GM21381 (cell line): ENCODE data around the gene SMARCD1.

Experiments used
- ATAC-seq: cut with Tn5 transposase; IDR thresholded peaks from one replicate; pipeline ENCODE4 v1.9.1; 2021; ENCODE audit warnings: mild to moderate bottlenecking, moderate library complexity; ENCODE audit not compliant: unreplicated experiment

Gene SMARCD1

DNA sequence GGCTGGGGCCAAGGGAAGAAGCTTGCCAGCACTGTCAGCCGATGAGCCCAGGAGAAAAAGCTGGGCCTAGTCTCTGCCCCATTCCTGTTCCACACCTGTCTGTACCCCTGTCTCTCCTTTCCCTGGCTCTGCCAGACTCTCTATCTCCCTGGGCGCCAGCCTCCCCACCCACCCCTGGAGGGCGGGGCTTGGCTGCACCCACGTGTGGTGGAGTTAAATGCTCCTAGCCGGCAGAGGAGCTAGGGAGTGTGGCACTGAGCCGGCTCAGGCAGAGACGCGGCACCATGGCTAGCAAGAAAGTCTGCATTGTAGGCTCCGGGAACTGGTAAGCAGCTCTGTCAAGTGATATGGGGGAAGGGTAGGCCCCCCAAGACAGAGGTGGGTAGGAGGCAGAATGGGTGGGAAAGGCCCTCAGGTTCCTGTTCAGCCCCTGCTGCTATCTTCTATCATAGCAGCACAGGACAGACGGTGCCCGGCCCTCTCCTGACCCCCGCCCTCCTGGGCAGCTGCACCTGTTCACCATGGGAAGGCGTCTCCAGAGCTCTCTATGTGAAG is 18.7 kb downstream of the SMARCD1 start, which contains the start of gene GPD1:
TSS of gene GPD1 (plus strand) at position 242 of the 555 bp plus-strand sequence. CDS start at position 285, 43 bp downstream.
- ATAC-seq: no peak

DNA sequence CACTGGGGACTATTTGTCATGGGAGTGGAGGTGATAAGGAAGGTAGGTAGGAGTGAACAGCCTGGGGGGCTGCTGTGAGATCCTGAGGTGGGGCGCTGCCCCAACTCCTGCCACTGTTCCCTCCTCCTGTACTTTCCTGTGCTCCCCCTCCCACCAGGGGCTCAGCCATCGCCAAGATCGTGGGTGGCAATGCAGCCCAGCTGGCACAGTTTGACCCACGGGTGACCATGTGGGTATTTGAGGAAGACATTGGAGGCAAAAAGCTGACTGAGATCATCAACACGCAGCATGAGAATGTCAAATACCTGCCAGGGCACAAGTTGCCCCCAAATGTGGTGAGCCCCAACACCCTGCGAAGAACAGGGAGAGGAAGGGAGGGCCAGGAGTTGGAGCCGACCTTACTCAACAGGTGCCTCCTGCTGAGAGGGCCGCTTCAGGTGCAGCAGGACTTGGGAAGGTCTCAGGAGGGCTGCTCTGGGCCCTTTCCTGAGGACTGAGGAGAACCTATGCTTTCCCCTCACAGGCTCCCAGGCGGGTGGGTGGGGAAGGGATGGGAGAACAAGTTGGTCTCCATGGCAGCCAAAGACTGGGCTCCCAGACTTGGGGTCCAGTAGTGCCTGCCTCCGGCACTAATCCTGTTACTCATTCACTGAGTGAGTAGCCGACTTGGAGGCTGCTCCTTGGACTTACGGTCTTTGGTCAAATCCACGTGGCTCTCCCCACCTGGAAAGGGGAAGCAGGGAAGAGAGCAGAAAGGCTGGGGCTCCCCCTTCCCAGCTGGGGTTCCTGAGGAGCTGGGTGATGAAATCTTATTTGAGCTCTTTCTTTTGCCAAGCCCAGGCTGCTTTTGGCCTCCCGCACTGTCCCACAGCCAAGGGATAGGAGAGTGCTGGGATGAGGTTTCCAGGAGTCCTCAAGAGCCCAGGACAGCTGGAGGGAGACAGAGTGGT is 19.6 kb downstream of the SMARCD1 start:
- ATAC-seq: no peak

- ATAC-seq: no peak
Measured at GRCh38 chr12:50105913-50106450, 20.8 kb downstream of the SMARCD1 start.

DNA sequence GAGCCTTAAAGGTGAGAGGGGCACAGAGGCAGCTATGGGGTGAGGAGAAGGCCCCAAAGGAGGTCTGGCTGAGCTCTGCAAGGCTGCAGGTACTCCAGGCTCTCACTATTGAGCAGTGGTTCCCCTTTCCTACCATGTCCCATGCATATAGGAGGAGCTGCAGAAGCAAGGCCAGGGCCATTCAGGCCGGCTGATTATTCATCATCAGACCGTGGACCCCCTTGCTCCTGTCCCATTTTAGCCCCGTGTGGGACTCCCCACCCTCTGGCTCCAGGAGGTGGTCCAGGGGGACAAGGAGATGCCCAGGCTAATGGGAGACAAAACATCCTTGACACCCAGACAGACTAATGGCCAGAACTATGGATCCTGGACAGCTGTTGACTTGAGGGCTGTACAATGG is 21.8 kb downstream of the SMARCD1 start:
- ATAC-seq: no peak

DNA sequence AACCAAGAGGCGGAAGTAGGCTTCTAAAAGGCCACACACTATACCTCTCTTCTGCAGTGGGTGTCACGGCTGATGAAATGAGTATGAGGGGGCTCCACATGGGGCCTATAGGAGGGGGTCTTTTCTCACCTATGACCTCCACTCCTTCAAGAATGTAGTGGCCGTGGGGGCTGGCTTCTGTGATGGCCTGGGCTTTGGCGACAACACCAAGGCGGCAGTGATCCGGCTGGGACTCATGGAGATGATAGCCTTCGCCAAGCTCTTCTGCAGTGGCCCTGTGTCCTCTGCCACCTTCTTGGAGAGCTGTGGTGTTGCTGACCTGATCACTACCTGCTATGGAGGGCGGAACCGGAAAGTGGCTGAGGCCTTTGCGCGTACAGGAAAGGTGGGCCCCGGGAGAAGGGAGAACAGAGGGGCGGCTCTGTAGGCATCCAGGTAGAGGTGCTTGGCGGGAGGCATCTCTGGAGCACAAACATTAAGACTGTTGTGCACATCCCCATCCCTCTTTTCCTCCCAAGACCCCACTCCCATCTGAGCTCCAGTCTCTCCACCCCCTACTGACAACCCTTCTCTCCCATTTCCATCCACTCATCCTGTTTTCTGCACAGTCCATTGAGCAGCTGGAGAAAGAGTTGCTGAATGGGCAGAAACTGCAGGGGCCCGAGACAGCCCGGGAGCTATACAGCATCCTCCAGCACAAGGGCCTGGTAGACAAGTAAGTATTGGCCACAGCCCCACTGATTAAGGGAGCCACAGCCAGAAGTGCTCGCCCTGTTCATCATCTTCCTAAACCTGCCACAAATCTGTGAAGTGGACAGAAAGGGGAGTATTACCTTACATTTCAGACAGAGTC is 22.5 kb downstream of the SMARCD1 start:
- ATAC-seq: no peak

GRCh38 chr12:50109319-50109718 is 24.2 kb downstream of the SMARCD1 start:
- ATAC-seq: no peak

DNA sequence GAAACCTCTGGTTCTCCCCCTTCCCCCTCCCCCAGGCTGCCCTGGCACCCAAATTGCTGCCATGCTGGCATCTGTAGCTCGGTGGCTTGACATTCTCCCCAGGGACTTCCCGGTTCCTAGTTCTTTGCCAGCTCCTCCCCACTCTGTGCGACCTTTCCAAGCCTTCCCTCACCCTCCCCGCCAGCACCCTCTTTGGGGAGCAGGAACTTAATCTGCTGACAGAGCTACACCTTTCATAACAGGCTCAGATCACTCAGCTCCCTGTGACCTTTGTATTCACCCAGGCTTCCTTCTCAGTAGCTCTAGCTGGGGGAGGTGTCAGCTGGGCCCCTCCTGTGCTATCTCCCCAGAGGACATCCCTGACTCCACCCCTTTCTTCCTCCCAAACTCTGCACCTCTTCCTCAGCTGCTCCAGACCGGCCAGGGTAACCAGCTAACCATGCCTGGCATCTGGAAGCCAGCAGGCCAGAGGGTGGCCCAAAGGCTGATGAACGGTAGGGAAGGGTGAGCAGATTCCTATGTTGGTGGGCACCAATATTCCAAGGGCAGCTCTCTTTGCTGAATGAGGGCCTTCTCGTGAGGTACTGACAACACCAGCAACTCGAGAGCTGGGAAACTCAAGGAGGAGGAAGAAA is 25.1 kb downstream of the SMARCD1 start:
- no peak for ATAC-seq

DNA sequence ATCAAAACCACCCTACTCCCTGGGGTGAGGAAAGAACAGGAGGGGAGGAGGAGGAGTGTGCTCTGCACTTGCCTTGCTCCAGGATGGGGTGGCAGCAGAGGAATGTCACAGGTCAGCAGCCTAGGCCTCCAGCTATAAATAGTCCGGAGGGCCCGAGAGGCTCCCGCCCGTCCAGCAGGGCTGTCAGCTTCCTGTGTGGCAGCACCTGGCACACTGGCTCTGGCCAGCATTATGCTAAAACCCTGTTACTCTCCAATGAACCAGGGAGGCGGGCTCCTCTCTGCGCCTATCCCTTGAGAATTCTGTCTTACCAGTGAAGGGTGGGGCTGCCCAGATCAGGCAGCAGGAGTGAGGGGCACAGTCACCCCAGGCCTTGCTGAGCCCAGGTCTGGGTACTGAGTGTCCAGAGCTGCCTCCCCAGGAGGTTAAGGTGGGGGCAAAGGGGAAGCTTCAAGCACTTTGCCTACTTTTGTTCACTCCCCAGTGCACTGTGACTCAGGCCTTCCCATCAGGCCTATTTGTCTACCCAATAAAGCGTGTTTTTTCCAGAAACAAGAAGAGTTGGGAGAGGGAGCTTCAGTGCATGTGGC is 25.7 kb downstream of the SMARCD1 start:
- ATAC-seq: no peak

DNA sequence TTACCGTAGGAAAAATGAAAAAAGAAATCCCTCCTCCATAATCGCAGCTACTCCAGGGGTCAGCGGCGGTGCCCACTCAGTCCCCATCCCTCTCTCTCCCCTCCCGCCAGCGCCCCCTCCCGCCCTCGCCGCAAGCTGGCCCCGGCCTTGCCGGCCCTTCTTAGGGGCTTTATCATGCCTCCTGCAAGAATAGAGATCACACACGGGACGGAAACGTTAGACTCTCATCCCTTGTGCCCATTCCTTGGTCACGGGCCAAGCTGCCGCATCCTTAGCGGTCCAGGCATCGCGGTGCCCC is 26.2 kb downstream of the SMARCD1 start:
- peak; percentile 6 for ATAC-seq

GRCh38 chr12:50111693-50112455 is 26.7 kb downstream of the SMARCD1 start, which contains the start of gene COX14:
Gene COX14, plus strand, starts transcription at chr12:50112236. Its CDS starts 7,808 bp downstream, at chr12:50120044.
- peak; percentile 79 for ATAC-seq

DNA sequence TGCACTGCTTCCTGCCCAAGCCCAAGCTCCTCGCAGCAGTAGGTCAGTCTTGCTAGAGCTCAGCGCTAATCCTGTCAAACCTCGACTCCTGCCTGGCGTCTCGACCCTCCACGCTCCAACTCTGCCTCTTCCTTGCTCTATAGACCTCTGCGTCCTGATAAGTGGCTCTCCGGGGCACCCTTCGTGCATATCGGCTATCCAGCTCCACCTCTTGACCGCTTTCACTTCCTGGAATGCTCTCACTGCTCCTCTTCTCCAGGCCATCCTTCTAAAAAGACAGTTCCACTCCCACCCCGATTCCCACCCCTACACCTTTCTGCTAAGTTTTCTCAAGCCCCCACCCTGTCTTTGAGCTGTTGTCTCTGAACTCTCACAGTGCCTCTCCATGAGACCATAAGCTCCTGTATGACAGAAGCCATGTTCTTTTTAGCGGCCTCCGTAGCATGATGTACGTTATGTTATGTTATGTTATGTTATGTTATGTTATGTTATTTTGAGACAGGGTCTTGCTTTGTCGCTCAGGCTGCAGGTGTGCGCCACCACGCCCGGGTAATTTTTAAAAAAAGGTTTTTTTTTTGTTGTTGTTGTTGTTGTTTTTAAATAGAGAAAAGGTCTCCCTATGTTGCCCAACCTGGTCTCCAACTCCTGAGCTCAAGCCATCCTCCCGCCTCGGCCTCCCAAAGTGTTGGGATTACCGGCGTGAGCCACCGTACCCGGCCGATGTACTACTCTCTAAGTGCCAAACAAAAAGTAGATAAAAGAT is 27.5 kb downstream of the SMARCD1 start:
- ATAC-seq: peak; percentile 4

GRCh38 chr12:50117057-50117622 is 32.0 kb downstream of the SMARCD1 start:
- no peak for ATAC-seq

DNA sequence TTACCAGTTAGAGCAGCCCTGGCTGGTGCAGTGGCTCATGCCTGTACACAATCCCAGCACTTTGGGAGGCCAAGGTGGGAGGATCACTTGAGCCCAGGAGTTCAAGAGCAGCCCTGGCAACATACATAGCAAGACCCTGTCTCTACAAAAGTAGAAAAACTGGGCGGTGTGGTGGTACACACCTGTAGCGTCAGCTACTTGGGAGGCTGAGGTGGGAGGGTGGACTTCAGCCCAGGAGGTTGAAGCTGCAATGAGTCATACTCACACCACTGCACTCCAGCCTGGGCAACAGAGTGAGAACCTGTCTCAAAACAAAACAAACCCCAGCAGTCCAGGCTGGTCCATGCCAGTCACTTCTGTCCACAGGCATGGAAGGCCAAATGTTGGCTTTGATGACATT is 34.2 kb downstream of the SMARCD1 start:
- ATAC-seq: no peak

DNA sequence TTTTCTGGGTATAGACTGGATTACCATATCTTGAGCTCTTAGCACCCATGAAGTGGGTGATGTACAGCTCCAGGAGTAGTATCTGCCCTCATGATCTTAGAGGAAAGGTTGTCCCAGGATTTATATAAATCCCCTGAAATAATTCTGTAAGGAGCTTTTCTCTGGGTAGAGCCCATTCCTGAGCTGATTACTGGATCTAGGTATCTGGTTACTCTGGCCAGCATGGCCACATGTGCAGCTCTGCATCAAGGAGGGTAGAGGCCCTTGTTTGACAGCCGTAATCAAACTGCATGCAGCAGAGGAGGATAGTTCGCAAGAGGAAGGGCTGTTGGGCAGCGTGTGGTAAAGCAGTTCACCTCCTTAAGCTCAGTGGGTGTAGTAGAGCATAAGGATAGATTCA is 35.4 kb downstream of the SMARCD1 start:
- no peak for ATAC-seq

DNA sequence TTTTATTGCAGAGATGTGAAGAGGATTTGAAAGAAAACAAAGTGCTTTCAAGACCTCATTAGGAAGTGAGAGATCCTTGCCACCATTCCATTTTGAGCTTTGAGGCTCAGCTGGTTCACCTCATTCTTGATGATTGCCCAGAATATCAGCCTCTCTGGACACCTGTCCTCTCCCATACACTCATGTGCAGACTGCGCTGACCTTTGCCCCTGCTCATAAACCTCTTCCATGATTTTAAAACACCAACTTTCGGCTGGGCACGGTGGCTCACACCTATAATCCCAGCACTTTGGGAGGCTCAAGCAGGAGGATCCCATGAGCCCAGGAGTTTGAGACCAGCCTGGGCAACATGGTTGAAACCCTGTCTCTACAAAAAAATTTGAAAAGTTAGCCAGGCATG is 35.8 kb downstream of the SMARCD1 start:
- ATAC-seq: no peak

DNA sequence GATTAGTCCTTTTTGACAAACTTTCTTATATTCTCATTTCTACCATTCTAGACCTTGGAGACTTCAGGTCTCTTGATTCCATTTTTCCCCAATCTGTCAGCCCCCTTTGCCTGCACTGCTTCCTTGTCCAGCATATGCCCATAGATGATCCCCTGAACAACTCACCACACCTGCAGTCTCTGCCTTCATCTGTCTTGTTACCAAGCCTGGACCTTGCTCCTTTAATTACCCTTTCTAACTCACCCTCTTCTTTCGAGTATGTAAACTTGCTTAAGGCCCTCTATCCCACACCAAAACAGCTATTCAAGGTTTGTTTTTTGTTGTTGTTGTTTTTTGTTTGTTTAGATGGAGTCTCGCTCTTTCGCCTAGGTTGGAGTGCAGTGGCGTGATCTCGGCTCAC is 36.5 kb downstream of the SMARCD1 start:
- no peak for ATAC-seq

- no peak for ATAC-seq
Measured at GRCh38 chr12:50123203-50123602, 38.1 kb downstream of the SMARCD1 start.

- ATAC-seq: no peak
Measured at GRCh38 chr12:50127546-50127945, 42.4 kb downstream of the SMARCD1 start.
